ENCODE data around the gene RPS6KB2. TPM values are rescaled to one million over a fixed set of nuclear protein-coding genes. Genes with fewer than 3 reads are reported as not detected.
A peak's percentile ranks its signal among the peaks of the same experiment; 100 is the strongest.

RPS6KB2 gene
- total and polyA plus RNA-seq, 2 of the 4 experiments (the other 2 are of a cell fraction), result 50.7 to 58.4 TPM

DNA sequence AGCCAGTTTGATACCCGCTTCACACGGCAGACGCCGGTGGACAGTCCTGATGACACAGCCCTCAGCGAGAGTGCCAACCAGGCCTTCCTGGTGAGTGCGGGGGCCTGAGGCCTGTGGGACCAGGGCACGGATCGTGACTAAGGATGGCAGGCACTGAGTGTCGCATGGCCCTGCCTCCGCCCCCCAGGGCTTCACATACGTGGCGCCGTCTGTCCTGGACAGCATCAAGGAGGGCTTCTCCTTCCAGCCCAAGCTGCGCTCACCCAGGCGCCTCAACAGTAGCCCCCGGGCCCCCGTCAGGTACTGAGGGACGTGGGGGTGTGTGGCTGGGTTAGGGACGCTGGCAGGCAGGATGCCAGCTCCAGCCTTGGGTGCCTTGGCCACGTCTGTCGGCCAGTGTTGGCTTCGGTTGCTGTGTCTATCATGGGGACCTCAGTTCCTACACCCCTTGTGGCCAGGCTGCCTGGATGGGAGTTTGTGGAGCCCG is 6.1 kb downstream of the RPS6KB2 start:
- dilution Hi-C loops (cut with HindIII; ENCODE audit: low sequenced_read_pairs, unreplicated experiment) (no loop called here), in situ Hi-C loops (cut with MboI; ENCODE audit: low sequenced_read_pairs) (no loop called here), intact Hi-C loops (cut with micrococcal nuclease) (no loop called here)
- Histone ChIP-seq H3K4me1 (ENCODE audit: control insufficient read depth, insufficient read depth, low read length) (no peaks in the 10 kb centered on the region), H3K4me2 (ENCODE audit: low read depth, low read length) (no peak overlapping the region), H2BK15ac (ENCODE audit: low read depth, low read length) (no peak overlapping the region), H2AK5ac (ENCODE audit: low read depth, low read length) (no peak overlapping the region), H3K4ac (ENCODE audit: low read depth, low read length) (no peak overlapping the region), H4K91ac (ENCODE audit: insufficient read depth, low read depth, low read length) (no peak overlapping the region), H3K23ac (ENCODE audit: low read depth, low read length) (no peak overlapping the region), H3K9me1 (ENCODE audit: insufficient read depth, low read length) (peaks cover 1% of the 10 kb centered on the region; the same call in 1 of the 2 replicates), H3K18ac (ENCODE audit: low read depth, low read length) (no peak overlapping the region), H4K20me1 (ENCODE audit: insufficient read depth, low read length) (no peaks in the 10 kb centered on the region; the same call in none of the 2 replicates), H3K14ac (replicated peaks; ENCODE audit: low read depth, low read length) (no peak overlapping the region), H2AFZ (replicated peaks; ENCODE audit: low read length, poor library complexity) (no peak overlapping the region), H3K56ac (ENCODE audit: extremely low read depth, insufficient read depth, low read length) (no peak overlapping the region), H3K27ac (ENCODE audit: insufficient read depth, low read length) (no peak overlapping the region), H4K8ac (ENCODE audit: low read depth in 2 of 2, low read length in 2 of 2) (no peak overlapping the region), H2BK5ac (ENCODE audit: low read depth, low read length, poor library complexity, severe bottlenecking) (no peak overlapping the region), H3K9ac (ENCODE audit: low read depth, low read length) (no peak overlapping the region), H4K5ac (ENCODE audit: low read depth, low read length) (no peak overlapping the region), H3K36me3 (ENCODE audit: control insufficient read depth, insufficient read depth, low read length) (peaks cover 47% of the 10 kb centered on the region), H2AK9ac (replicated peaks; ENCODE audit: low read depth, low read length, poor library complexity) (peak overlapping the region; percentile 61), H3K79me1 (ENCODE audit: low read depth in 1 of 2, low read length in 2 of 2) (peaks cover 2 to 12% of the 10 kb centered on the region in 2 experiments), H3K4me3 (ENCODE audit: insufficient read depth, low read depth, low read length) (no peak overlapping the region), H3K9me3 (ENCODE audit: control insufficient read depth, insufficient read depth, low read length) (no peaks in the 10 kb centered on the region), H2BK120ac (ENCODE audit: low read depth, low read length) (no peak overlapping the region), H2BK20ac (ENCODE audit: low read depth, low read length) (no peak overlapping the region), H3K27me3 (ENCODE audit: control insufficient read depth, insufficient read depth, low read length) (no peaks in the 10 kb centered on the region)
- BruUV-seq (replicated peaks), result no TSS peak
- TF ChIP-seq CEBPB (IDR thresholded peaks at IDR 0.05; ENCODE audit: low read depth, low read length), result no peak
- TF ChIP-seq NFE2L2 (IDR thresholded peaks at IDR 0.05; ENCODE audit: low read depth, low read length), result no peak
- no peak for TF ChIP-seq MAZ (IDR thresholded peaks at IDR 0.05; ENCODE audit: borderline replicate concordance, low read depth, low read length)
- TF ChIP-seq RFX5 (IDR thresholded peaks at IDR 0.05; ENCODE audit: low read depth, low read length), result no peak
- TF ChIP-seq CHD1 (IDR thresholded peaks at IDR 0.05; ENCODE audit: low read depth, low read length), result no peak
- no peak for TF ChIP-seq POLR2A (IDR thresholded peaks at IDR 0.05; ENCODE audit: low read depth, low read length)
- TF ChIP-seq FOS (IDR thresholded peaks at IDR 0.05; ENCODE audit: low read depth, low read length), result no peak
- TF ChIP-seq BHLHE40 (IDR thresholded peaks at IDR 0.05; ENCODE audit: low read depth, low read length), result no peak
- DNase-seq (no peak), ATAC-seq (ENCODE audit: low read depth) (no peak)
- ChIA-PET CTCF (no interaction called here), POLR2A (ENCODE audit: unreplicated experiment) (no interaction called here)
- 91% methylated on average over 7 of the region's 23 CpGs; no CpG with 5 or more reads in 1 of the 2 experiments for WGBS, 2 experiments (ENCODE audit: extremely low coverage in 2 of 2, insufficient read length in 1 of 2)
